DOHH2 (cell line): Measurements from ENCODE around the gene SYNGAP1.

ENCODE experiments used
- CTCF ChIP-seq: fragments of 200-600 bp; sonication (generic); IDR thresholded peaks from one replicate; pipeline ENCODE4 v1.5.1; 2014; ENCODE audit warnings: antibody characterized with exemption, mild to moderate bottlenecking, low read depth, low read length; ENCODE audit not compliant: poor library complexity, severe bottlenecking
- EZH2phosphoT487 ChIP-seq: fragments of 200-600 bp; sonication (generic); IDR thresholded peaks from 2 replicates; pipeline ENCODE4 v1.6.1; 2017; ENCODE audit warnings: borderline replicate concordance, mild to moderate bottlenecking, antibody characterized with exemption, low read length, moderate library complexity, mixed read lengths

- no peak for TF ChIP-seq CTCF
- TF ChIP-seq EZH2phosphoT487 = no peak
Observed at GRCh38 chr6:33427585-33428223, 7.8 kb downstream of the SYNGAP1 start.
